HEK293T (cell line): ENCODE data around the gene PACRG.

Source experiments
- BHLHE40 ChIP-seq: fragments of 450-650 bp; IDR thresholded peaks from 2 replicates; pipeline ENCODE4 v1.6.1; 2016; ENCODE audit warnings: mild to moderate bottlenecking, moderate library complexity, borderline replicate concordance
- CTBP1 ChIP-seq: fragments of 450-650 bp; IDR thresholded peaks from 2 replicates; pipeline ENCODE4 v1.6.1; 2016; ENCODE audit warnings: borderline replicate concordance
- FOXM1 ChIP-seq: fragments of 450-650 bp; IDR thresholded peaks from 2 replicates; pipeline ENCODE4 v1.6.1; 2017; ENCODE audit warnings: mild to moderate bottlenecking, borderline replicate concordance
- HDGF ChIP-seq: fragments of 450-650 bp; IDR thresholded peaks from 2 replicates; pipeline ENCODE4 v1.6.1; 2017; ENCODE audit warnings: antibody characterized with exemption, borderline replicate concordance
- L3MBTL2 ChIP-seq: fragments of 450-650 bp; conservative IDR thresholded peaks from 2 replicates; pipeline ENCODE4 v1.6.1; 2016; ENCODE audit warnings: mild to moderate bottlenecking
- LEF1 ChIP-seq: fragments of 450-650 bp; IDR thresholded peaks from 2 replicates; pipeline ENCODE4 v1.6.1; 2017; ENCODE audit warnings: mild to moderate bottlenecking, borderline replicate concordance
- NFRKB ChIP-seq: fragments of 450-650 bp; IDR thresholded peaks from 2 replicates; pipeline ENCODE4 v1.6.1; 2016; ENCODE audit warnings: mild to moderate bottlenecking, moderate library complexity
- SP1 ChIP-seq: fragments of 450-650 bp; IDR thresholded peaks from 2 replicates; pipeline ENCODE4 v1.6.1; 2017

GRCh38 chr6:163189609-163190008 is 461.8 kb downstream of the PACRG start:
- no peak for TF ChIP-seq LEF1
- TF ChIP-seq BHLHE40, result no peak
- no peak for TF ChIP-seq HDGF
- no peak for TF ChIP-seq L3MBTL2
- TF ChIP-seq NFRKB, result no peak
- TF ChIP-seq FOXM1, result no peak
- no peak for TF ChIP-seq CTBP1
- TF ChIP-seq SP1, result no peak
